HG02571 (cell line): ENCODE results near the gene PTPRE.

ENCODE experiments used
- ATAC-seq: cut with Tn5 transposase; IDR thresholded peaks from one replicate; pipeline ENCODE4 v1.9.1; 2021; ENCODE audit warnings: mild to moderate bottlenecking, moderate library complexity; ENCODE audit not compliant: unreplicated experiment

The PTPRE gene

DNA sequence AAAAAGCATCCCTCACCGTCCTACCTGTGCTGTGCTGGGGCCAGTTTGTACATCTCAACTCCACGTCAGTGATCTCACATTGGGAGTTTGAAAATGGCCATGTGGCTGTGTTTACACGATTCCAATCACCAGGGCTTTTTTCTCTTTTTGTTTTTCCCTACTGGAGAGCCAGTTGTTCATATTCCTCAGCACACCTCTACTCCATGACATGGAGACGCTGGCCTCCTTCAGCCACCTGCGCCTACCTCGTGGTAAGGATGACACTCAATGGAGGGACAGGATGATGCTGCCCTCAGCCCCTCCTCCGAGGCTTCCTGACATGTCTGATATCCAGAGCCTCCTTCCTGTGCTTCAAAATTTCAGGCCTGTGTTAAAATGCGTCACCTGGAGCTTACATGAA is 24.5 kb upstream of the PTPRE start:
- no peak for ATAC-seq

DNA sequence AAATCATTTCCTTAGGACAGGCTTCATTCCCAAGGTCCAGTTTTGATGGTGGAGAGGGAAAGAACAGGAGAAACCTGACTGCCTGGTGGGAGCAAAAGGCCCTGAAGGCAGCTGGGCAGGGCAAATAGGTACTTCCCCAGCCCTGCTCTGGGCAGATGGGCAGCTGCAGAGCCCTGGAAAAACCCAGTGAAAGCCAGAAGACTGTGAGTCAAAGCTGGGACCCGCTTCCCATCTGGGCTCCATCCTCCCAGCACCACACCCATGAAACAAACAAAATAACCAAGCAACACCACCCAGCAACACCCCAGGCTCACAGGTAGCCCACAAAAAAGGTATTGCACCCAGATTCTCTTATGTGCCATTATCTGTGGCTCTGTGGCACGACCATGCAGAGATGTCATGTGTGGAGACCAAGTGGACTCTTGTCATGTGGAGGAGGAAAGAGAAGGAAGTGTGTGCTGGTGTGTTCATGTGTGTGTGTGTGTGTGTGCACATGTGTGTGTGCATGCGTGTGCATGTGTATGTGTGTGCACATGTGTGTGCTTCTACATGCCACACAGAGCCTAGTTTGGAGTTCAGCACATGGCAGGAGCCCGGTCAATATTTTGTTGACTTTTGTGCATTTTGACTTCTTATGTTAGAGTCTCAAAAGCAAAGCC is 24.0 kb upstream of the PTPRE start:
- ATAC-seq, result no peak

DNA sequence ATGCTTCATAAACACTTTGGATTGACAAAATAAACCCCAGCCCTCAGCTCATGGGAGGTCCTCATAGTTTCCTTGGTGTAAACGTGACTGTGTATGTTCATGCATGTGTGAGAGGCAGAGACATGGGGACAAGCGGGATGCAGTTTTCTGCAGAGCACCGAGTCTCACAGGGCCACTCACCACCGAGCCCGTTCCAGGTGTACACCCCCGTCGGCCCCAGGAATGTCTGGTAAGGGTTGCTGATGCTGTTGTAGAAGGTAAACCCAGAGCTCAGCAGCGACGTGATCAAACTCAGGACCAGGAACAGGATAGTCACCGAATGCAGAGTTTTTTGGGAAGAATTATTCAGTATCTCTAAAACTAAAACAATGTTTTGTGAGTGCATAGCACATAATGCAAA is 23.4 kb upstream of the PTPRE start:
- ATAC-seq, result no peak

DNA sequence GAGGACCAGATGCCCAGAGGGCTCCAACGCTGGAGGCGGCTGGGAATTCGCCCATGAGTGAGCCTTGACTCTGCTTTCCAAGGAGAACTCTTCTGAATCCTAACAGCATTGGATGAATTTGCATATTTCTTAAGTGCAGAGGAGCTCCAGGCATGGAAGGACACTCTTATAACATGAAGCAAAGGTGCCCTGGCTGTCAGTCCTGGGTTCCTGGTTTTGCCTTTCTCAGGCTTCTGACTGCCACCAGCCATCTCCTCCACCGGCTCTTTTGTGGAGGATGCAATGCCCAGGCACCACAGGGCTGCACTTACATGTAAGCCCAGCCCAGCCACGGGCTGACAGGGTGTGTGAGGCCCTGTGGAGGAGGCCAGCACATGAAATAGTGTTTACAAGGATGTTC is 22.4 kb upstream of the PTPRE start:
- ATAC-seq, result no peak

DNA sequence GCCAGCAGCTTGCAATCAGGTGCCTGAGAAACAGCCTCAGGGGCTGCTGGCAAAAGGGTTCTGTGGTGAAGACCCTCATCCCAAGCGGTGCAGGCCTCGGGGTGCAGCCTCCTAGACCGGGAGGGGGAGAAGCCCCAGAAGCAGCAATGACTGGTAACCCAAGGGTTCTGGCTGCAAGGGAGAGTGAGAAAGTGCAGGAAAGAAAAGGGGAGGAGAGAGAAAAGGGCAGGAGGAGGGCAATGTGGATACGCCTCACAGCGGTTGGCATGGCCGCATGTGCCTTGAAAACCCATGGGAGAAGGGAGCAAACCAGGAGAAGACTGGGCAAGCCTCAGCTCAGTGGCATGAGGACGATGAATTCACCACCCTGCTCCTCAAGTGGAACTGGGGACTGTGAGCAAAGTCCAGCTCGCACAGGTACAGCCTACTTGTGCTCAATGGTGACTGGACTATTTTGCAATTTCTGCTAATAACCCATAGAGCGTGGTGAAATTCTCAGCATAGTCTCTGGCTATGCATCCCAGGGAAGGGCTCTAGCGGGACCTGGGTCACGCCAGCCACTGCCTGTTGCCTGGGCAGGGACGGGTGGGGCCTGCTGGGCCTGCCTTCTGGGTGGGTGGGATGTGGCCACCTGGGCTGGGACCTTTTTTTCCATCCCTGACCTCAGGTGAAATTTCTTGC is 20.4 kb upstream of the PTPRE start:
- no peak for ATAC-seq

DNA sequence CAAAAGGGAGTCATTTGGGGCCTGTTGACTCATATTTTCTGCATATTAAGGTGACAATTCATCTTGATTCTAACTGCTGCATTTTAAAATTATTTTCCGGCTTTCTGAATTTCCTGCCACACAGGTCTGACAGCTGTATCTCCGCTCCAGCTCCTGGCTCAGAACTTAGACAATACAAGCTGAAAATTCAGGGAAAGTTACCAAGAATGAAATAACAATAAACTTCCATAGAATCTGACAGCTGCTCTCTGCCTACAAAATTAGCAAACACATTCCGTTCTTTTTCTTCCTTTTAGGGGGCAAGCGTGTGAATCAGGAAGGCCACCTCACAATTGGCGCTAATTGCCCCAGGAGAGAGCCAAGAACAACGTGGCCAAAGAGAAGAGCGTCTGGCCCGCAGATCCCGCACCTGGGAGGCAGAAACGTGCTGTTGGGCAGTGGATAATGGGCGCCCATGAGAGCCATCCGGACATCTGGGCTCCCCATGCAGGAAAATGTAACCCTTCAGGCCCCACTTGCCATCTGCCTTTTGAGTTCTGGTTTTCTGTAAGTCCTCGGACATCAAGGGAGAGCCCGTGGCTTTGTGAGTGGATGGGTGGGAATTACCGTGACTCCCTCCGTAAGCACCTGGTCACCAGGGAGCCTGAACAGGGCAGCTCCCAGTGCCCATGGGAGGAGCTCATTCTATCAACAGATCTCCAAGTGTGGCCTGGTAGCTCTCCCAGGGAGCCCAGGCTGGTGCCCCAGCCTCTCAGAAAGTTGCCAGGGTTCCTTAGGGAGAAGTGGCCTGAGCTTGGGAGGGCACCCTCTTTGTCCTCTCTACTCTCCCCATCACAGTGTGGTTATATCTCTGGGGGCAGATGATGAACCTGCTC is 19.1 kb upstream of the PTPRE start:
- no peak for ATAC-seq

DNA sequence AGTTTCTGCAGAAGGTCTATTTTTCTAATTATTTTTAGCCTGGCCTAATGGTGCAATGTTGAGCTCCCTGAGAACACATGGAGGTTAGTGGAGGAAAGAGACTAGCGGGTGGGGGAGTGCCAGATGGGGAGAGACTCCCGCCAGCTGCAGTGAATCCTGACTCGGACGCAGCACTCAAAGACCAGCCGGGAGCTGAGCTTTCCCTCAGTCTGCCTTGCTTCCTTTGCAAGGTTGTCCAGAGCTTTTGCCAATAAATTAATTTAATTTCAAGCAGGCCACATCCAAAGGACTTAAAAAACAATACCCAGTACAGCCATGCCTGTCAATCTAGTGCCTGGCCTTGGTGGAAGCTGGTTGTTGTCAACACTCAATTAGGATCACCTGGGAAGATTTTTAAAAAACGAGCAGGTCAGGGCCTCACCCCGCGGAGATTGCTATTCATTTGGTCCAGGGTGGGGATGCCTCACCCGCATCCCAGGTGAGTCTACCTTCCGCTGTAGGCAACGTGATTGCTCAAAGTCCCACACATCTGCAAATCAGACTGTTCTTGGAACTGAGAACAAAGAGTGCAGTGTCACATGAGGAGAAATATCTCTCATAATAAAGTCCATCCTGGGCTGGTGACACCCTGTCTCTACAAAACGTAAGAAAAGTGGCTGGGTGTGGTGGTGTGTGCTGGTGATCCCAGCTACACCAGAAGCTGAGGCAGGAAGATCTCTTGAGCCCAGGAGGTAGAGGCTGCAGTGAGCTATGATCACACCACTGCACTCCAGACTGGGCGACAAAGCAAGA is 18.2 kb upstream of the PTPRE start:
- ATAC-seq, result no peak

DNA sequence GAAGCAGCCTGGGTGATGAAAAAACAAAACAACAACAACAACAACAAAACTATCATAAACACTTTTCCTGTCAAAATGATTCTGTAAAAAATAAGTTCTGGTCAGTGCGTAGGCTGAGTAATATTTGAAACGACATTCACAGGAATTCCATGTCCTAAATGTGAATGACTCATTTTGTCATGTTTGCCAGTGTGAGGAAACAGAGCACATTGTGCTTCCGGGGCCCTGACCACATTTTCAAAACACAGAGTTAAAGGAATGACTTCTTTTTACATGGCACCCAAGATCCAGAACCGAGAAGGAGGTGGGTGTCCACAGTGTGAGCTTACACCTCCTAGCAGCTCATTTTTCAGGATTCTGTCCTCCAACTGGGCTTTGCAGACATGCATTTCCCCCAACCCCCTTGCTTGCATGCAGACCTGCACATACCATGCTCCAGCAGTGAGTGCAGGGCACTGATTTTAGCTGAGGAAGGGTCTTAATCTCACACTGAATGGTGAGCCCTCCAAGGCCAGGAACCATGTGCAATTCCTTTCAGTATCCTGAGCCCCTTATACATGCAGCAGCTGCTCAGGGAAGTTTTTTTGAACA is 17.2 kb upstream of the PTPRE start:
- ATAC-seq, result no peak

DNA sequence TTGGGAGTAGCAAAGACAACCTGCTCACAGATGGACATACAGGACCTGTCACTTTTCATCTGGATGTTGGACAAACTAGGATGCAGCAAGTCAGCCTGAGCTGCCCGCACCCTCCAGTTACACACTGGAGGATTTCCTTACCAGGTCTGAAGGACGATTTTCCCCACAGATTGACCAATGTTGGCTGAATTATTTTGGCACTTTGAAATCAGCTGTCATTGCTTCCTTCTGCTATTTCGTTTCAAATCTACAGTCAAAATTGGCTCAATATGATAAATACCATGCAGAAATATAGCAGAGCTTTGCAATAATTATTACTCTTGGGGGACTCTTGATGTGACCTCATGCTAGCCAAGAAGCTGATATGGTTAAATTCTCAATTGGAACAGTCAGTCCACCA is 16.7 kb upstream of the PTPRE start:
- no peak for ATAC-seq

DNA sequence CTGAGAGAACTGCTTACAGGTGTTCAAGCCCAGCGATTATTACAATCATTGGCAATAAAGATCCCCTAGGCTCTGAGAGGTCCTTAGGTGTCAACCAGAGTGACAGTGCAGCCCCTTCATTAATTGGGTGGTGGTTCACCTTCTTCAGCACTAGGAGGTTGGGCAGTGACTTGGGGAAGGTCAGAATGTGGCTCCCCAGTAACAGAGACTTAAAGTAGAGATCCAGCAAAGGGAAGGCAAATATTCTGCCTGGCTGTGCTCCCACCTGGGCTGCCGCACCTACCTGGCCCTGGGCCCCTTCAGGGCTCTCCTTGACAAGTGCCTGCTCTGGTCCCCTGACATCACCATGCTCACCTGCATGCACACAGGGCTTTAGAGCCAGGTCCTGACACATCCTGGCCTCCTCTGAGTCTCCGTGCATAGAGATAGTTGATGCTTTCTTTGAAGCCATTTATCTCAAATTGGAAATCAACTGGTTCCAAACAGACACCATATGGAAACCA is 16.0 kb upstream of the PTPRE start:
- ATAC-seq, result no peak

DNA sequence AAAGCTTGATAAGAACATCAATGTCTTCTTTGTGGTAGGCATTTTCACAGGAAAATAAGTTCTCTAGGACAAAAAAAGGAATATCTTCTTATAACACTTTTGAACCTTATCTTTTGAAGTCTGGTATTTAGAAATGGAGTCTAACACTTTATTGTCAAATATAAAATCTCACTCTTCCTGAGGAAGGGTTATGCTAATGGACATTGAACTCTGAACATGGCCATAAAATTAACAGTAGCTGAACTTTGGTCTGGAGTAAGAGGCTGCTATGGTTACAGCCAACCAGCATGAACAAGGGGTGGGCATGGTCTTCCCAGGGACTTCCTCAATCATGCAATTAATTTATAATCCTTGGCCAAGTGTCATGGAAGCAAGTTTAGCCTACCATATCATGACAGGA is 14.2 kb upstream of the PTPRE start, which contains the start of gene CLRN3:
Gene CLRN3 (minus strand): TSS at position 199 of the 400 bp plus-strand sequence. CDS start 157 bp downstream, at position 42.
- ATAC-seq, result no peak

DNA sequence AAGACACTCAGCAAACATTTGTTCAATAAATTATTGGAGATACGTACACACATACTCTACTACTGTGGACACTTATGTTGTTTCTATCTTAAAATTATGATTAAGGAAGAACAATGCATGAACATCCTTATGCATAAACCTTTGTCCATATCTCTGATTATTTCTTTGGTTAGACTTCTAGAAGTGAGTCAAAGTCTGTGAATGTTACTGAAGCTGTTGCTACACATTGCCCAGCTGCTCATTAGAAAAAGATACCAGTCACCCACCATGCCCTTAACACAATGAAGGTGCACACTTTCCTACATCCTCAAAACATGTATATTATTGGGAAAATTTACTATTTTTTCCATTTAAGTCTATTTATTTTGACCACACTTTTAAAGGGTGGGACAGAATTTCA is 12.8 kb upstream of the PTPRE start:
- ATAC-seq, result no peak

DNA sequence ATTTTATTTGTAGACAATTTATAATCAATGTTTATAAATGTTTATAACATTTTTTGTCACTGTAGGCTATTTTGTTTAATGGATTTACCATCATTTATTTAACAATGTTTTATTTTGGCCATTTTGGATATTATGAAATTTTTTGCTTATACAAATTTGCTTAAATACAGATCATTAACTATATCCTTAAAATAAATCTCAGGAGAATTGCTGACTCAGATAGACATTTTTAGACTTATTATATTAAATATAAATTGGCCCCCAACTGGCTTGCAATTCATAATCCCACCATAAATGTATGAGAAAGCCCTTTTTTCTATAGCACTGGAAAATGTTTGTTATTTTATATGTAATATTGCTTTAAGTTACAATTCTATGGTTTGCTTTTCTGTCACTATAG is 10.3 kb upstream of the PTPRE start:
- ATAC-seq, result no peak

DNA sequence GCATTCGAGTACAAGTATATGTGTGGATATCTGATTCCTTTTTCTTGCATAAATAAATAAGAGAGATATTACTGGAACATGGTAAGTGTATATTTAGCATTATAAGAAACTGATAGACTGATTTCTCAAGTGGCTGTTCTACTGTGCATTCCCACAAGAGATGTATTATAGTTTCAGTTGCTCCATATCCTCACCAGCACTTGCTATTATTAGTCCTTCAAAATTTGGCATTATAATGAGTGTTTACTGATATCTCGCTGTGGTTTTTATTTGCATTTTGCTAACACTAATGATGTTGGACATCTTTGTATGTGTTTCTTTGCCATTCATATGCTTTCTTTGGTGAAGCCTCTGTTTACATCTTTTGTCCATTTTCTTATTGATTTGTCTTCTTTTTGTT is 9.7 kb upstream of the PTPRE start:
- ATAC-seq, result no peak

DNA sequence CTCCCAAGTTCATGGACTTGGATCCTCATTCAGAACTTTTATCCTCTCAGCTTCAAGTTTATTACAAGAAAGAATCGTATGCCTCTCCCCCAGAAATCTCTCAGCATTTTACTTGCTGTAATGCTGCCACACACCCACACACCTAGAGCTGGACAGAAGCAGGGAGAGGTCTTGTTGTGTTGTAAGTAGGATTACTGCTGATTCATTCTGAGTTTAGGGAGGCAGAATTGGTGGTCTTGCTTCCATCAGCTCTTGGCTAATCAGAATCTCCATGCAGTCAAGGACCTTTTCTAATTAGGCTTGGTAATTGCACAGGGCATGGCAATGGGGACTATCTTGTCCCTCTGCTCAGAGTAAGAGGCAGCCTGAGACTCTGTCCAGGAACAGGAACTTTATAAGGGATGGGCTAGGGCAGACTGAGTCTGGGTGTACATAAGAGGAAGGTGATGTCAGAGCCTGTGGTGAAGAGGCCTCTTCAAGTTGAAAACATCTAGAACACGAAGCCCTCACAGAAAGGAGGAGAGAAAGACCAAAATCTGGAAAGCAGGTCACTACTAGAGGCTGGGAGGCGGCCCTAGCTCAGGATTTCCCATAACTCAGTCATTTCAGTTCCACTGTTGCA is 7.0 kb upstream of the PTPRE start:
- ATAC-seq, result no peak

DNA sequence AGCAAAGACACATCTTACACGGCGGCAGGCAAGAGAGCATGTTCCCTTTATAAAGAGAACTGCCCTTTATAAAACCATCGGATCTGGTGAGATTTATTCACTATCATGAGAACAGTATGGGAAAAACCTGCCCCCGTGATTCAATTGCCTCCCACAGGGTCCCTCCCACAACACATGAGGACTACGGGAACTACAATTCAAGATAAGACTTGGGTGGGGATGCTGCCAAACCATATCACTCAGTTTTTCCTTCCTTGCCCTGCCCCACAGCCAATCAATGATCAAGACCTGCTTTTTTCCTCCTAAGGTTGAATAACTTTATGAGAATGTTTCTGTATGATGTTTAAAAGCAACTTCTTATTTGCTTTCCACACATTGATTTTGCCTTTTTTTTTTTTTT is 3.1 kb upstream of the PTPRE start:
- no peak for ATAC-seq

DNA sequence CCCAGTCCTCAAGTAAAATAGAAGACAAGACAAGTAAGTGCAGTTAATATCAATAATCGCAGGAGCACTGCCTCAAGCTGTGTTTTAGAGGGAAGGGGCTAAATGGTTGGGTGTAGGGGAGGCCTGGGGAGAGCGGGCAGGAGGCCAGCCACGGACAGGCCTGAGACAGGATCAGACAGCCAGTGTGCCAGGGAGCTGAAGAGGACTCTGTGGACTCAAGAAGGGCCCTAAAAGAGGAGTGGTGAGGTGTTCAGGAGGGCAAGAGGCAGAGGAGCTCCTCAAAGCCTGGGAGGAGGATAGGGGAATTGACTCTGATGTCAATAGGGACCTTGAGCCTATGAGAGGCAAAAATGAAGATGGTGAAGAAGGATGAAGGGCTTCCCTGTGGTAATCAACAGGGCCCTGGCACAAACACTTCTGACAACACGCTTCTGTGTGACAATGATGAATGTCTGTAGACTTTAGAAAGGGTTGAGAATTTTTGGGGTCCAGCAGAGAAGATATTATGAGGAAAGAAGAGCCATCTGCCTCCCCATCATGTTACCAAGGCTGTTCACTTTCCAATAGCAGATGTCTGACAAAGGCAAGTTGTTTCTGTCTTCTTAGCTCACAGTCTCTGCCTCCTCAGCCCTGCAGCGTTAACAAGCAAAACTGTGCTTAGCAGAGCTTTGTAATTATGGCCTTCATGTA is 2.4 kb upstream of the PTPRE start:
- ATAC-seq, result no peak

DNA sequence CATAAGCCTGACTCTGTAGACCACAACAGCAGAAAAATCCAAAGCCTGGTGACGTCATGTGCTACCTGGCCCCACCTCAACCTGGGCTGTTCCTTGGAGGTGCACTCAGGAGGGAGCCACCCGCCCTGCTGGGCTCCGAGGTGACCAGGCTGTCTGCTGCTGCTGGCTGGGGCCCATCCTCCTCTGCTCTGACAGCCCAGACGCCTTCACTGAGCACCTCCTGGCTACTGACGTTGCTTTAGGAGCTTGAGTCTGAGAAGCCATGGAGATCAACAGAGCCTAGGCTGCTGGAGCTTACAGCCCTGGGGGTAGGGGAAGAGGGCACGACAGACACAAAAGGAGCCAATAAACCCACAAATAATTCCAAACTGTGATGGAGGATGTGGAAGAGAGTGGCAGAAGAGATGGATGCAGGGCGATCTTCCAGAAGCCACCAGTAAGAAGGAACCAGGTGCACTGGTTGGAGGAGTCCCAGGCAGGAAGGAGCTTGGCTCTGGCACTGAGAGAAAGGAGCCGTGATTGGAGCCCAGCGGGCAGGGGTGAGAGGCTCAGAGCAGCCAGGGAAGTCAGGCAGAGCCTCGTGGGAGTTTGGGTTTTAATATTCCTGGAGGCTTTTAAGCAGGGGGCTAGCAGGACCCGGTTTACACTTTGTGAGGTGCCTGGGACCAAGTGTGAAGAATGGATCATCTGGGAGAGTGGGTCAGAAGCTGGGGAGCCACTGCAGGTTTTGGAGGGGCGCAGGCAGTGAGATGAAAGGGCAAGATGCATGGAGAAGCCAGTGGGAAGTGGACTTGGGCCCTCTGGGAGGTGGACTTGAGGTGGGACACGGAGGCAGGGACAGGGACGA is 1.7 kb upstream of the PTPRE start:
- ATAC-seq, result no peak

DNA sequence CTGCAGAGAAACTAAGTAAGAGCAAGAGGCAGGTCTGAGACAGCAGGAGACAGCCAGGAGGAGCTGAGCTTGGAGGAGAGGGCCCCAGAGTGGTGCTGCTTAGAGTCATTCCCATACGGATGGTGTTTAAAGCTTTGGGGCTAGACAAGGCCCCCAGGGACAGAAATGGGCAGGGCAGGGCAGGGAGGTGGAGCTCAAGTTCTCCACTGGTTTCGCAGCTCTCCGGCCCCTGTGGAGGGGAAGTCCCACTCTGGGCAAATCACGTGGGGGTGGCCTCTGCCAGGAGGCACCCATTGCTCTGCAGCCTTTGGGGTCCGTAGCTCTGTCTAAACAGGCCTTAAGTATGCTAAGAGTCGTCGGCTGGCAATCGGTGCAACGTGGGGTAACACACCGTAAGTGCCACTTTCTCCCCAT is 1.0 kb upstream of the PTPRE start:
- ATAC-seq, result no peak
